ENCODE measurements around the gene LEMD3.

DNA sequence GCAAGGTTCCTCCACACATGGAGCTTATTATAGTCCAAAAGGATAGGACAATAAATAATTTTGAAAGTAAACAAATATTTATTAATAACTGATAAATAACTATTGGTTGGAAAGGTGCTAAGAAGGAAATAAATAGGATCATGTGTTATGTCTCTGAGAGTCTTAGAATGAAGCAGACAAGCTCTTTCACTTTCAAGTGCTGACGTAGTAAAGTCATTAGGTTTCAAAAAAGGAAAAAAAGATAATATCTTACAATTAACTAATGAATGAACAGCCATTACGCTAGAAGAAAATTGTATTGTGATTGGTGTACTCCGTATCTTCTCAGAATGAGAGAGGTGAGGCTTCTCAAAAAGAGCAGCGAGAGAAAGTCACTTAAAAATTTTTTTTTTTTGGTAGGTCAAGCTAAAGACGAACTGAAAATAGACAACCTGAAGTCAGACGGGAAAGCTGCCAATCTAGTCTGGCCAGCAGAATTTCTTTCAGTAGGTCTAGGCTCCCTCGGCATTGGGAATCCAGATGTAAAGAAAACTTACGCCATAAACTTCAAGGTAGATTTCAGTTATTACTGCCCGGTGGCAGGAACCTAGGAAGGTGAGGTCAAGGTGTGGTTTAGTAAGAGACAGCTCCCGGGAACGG, 583 bp upstream of the LEMD3 start:
- no peak for TF ChIP-seq CTCF (IDR thresholded peaks at IDR 0.05; ENCODE audit: insufficient read depth, low read depth, low read length)
- no peak for TF ChIP-seq EZH2 (IDR thresholded peaks at IDR 0.05; ENCODE audit: insufficient read depth, low read length)
